Natural killer cell (primary cell): ENCODE data around the gene PDE4D. TPM values are rescaled to one million over a fixed set of nuclear protein-coding genes. Genes with fewer than 3 reads are reported as not detected.
"Not testable (repeated sequence)": the region's sequence is repeated elsewhere in the genome, so short reads cannot be mapped to it uniquely, and the experiment has no call there.

Experiments
- ATAC-seq, 3 donors: fragments of 150-1000 bp in 2 of 3; fragments of 200-7000 bp in 1 of 3; cut with Tn5 transposase; 1 replicate in 1 of 3; 2 replicates in 2 of 3; pipeline ENCODE4 v1.10.0; 2021; ENCODE audit warnings: mild to moderate bottlenecking in 2 of 3, moderate library complexity in 2 of 3
- DNase-seq, 2 donors: peaks; one replicate each; pipeline versions ENCODE4 v3.0.0 to v3.0.0-alpha.2; 2013 to 2021; ENCODE audit warnings: mixed read lengths in 1 of 2
- H3K27ac ChIP-seq: one replicate; pipeline ENCODE4 v1.5.1; 2013; ENCODE audit warnings: mild to moderate bottlenecking, low read length
- H3K27me3 ChIP-seq: one replicate; pipeline ENCODE4 v1.6.1; 2013; ENCODE audit warnings: low read length; ENCODE audit not compliant: control insufficient read depth, insufficient read depth
- H3K36me3 ChIP-seq: one replicate; pipeline ENCODE4 v1.6.1; 2013; ENCODE audit warnings: low read length; ENCODE audit not compliant: control insufficient read depth, insufficient read depth
- H3K4me1 ChIP-seq: one replicate; pipeline ENCODE4 v1.6.1; 2013; ENCODE audit warnings: low read length; ENCODE audit not compliant: control insufficient read depth, insufficient read depth
- H3K4me3 ChIP-seq: one replicate; pipeline ENCODE4 v1.5.1; 2013; ENCODE audit warnings: low read length
- H3K9me3 ChIP-seq: one replicate; pipeline ENCODE4 v1.6.1; 2013; ENCODE audit warnings: low read length; ENCODE audit not compliant: control insufficient read depth, insufficient read depth
- H3K27ac Mint-ChIP-seq, 2 donors: one replicate each; pipeline ENCODE4 v1.8.0; 2022; ENCODE audit warnings: mild to moderate bottlenecking in 2 of 2, mixed read lengths in 2 of 2, moderate library complexity in 1 of 2
- H3K27me3 Mint-ChIP-seq, 2 donors: one replicate each; pipeline ENCODE4 v1.8.0; 2022; ENCODE audit warnings: low read depth in 2 of 2, mixed read lengths in 2 of 2
- H3K36me3 Mint-ChIP-seq: one replicate; pipeline ENCODE4 v1.8.0; 2022; ENCODE audit warnings: mixed read lengths
- H3K4me1 Mint-ChIP-seq, 2 donors: one replicate each; pipeline ENCODE4 v1.8.0; 2022; ENCODE audit warnings: mixed read lengths in 2 of 2
- H3K4me3 Mint-ChIP-seq: one replicate; pipeline ENCODE4 v1.8.0; 2022; ENCODE audit warnings: mild to moderate bottlenecking, moderate library complexity, mixed read lengths
- H3K9me3 Mint-ChIP-seq, 2 donors: one replicate each; pipeline ENCODE4 v1.8.0; 2022; ENCODE audit warnings: mixed read lengths in 2 of 2
- WGBS: methylation state at CpG from one replicate; pipeline ENCODE4 v1.1.7; 2013; ENCODE audit warnings: missing lambda C conversion rate; ENCODE audit not compliant: insufficient coverage; 5-methylcytosine and 5-hydroxymethylcytosine counted together
- intact Hi-C: fragments of 100-400 bp; cut with micrococcal nuclease; formaldehyde crosslinking; loops from one replicate; pipeline ENCODE4 v1.14.2; 2022
- total RNA-seq, 4 donors: library from RNA; stranded (reverse); fragments of 120-200 nt in 1 of 4; gene quantifications; one replicate each; pipeline versions ENCODE4 v1.2.3 to v1.2.4, GENCODE V29; 2013 to 2022
- TF ChIP-seq, protein P1 (sequence below): fragments of 200-600 bp; IDR thresholded peaks from one replicate; pipeline ENCODE4 v1.8.0; 2022; ENCODE audit warnings: antibody characterized with exemption

Gene PDE4D
- total RNA-seq, 3 donors from 2014 or later (not counting 1 experiment from before 2014, with no cell fraction given): 109 to 170 (median 116) TPM

DNA sequence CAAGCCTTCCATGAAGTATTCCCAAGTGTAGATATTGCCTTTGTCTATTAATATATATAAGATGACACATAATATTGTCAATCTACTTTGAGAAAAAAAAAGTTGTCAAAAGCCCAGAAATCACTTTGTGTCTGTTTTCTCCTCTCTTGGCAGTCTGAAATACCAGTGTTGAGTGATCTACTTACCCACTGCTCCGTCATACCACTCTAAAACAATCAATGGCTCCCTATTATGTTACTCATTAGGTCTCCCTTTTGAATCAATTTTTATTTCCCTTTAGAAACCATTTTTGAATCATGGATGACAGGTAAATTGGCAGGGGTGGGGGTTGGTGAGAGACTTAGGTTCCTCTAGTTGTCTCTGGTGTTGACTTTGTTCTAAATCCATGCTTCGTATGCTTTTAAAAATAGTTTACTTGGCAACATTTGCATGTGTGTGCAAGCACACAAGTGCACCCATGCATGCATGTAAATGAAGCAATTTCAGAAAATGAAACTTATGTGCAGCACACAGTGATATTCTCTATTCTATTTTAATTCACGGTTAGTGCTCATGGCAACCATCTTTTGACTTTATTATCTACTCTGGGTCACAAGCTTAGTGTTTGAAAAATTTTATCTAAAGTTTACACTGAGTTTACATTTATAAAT lies 931.8 kb downstream of the PDE4D start:
- H3K36me3 ChIP-seq: no peaks in the 10 kb centered on the region
- H3K27ac ChIP-seq: no peak overlapping the region
- DNase-seq (no peak), ATAC-seq (no peak)
- Mint-ChIP-seq H3K27me3 (no peaks in the 10 kb centered on the region), H3K9me3 (no peaks in the 10 kb centered on the region), H3K27ac (no peak overlapping the region), H3K4me1 (peaks cover 10 to 12% of the 10 kb centered on the region in 2 donors), H3K36me3 (no peaks in the 10 kb centered on the region), H3K4me3 (no peak overlapping the region)
- no peaks in the 10 kb centered on the region for H3K4me1 ChIP-seq
- TF ChIP-seq, protein P1, sequence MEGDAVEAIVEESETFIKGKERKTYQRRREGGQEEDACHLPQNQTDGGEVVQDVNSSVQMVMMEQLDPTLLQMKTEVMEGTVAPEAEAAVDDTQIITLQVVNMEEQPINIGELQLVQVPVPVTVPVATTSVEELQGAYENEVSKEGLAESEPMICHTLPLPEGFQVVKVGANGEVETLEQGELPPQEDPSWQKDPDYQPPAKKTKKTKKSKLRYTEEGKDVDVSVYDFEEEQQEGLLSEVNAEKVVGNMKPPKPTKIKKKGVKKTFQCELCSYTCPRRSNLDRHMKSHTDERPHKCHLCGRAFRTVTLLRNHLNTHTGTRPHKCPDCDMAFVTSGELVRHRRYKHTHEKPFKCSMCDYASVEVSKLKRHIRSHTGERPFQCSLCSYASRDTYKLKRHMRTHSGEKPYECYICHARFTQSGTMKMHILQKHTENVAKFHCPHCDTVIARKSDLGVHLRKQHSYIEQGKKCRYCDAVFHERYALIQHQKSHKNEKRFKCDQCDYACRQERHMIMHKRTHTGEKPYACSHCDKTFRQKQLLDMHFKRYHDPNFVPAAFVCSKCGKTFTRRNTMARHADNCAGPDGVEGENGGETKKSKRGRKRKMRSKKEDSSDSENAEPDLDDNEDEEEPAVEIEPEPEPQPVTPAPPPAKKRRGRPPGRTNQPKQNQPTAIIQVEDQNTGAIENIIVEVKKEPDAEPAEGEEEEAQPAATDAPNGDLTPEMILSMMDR: no peak
- H3K9me3 ChIP-seq: no peaks in the 10 kb centered on the region
- no peak overlapping the region for H3K4me3 ChIP-seq
- H3K27me3 ChIP-seq: no peaks in the 10 kb centered on the region
- intact Hi-C loops: no loop called here
- 69% methylated on average over 2 of the region's 3 CpGs for WGBS

DNA sequence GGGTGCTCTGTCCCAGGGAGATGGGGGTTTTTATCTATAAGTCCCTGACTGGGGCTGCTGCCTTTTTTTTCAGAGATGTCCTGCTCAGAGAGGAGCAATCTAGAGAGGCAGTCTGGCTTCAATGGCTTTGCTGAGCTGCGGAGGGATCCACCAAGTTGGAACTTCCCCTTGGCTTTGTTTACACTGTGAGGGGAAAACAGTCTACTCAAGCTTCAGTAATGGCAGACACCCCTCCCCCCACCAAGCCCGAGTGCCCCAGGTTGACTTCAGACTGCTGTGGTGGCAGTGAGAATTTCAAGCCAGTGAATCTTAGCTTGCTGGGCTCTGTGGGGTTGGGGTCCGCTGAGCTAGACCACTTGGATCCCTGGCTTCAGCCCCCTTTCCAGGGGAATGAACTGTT lies 934.8 kb downstream of the PDE4D start:
- Mint-ChIP-seq H3K27ac (no peak overlapping the region), H3K27me3 (peaks cover 8 to 10% of the 10 kb centered on the region in 2 donors), H3K4me3 (no peak overlapping the region), H3K36me3 (no peaks in the 10 kb centered on the region), H3K9me3 (no peaks in the 10 kb centered on the region), H3K4me1 (no peaks in the 10 kb centered on the region)
- H3K4me1 ChIP-seq: no peaks in the 10 kb centered on the region
- H3K4me3 ChIP-seq: no peak overlapping the region
- H3K27me3 ChIP-seq: no peaks in the 10 kb centered on the region
- intact Hi-C loops: no loop called here
- H3K27ac ChIP-seq: no peak overlapping the region
- H3K9me3 ChIP-seq: no peaks in the 10 kb centered on the region
- DNase-seq (no peak), ATAC-seq (no peak)
- TF ChIP-seq, protein P1: no peak
- no peaks in the 10 kb centered on the region for H3K36me3 ChIP-seq
- WGBS: 81% methylated on average over 3 of the region's 3 CpGs

DNA sequence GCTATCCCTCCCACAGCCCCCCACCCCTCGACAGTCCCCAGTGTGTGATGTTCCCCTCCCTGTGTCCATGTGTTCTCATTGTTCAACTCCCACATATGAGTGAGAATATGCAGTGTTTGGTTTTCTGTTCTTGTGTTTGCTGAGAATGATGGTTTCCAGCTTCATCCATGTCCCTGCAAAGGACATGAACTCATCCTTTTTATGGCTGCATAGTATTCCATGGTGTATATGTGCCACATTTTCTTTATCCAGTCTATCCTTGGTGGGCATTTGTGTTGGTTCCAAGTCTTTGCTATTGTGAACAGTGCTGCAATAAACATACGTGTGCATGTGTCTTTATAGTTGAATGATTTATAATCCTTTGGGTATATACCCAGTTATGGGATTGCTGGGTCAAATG lies 940.3 kb downstream of the PDE4D start:
- 80% methylated on average over 2 of the region's 2 CpGs for WGBS
- not testable (repeated sequence) for H3K27ac Mint-ChIP-seq, H3K4me3 ChIP-seq

DNA sequence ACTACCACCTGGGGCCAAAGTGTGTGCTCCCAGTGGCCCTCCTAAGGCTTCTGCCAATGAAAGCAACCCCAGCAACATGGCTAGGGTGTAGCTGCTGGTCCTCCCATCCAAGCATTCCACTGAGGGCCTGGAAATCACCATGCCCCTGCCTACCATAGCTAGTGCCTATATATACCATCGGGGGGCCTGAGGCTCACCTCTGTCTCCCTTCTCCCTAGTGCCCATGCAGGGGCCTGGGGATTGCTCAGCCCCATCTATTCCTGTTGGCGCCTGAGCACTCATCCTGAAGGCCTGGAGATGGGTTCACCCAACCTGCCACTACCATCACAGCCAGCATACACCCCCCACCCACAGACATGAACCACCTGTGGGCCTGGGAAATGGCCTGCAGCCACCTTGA lies 943.3 kb downstream of the PDE4D start:
- WGBS: 85% methylated on average over 2 of the region's 2 CpGs
- no peak for DNase-seq

More for the DNA sequence above, 940.3 kb downstream of the PDE4D start:
- H3K4me1 ChIP-seq, DNase-seq, H3K9me3 Mint-ChIP-seq, H3K36me3 ChIP-seq, H3K4me1 Mint-ChIP-seq, H3K36me3 Mint-ChIP-seq, ATAC-seq, intact Hi-C loops, H3K4me3 Mint-ChIP-seq, H3K9me3 ChIP-seq, H3K27me3 ChIP-seq, H3K27ac ChIP-seq: not testable (repeated sequence)
- peaks cover 12 to 33% of the 10 kb centered on the region in 2 donors for H3K27me3 Mint-ChIP-seq

More for the DNA sequence above, 943.3 kb downstream of the PDE4D start:
- no peaks in the 10 kb centered on the region for H3K36me3 Mint-ChIP-seq
- peaks cover 10 to 31% of the 10 kb centered on the region in 2 donors for H3K27me3 Mint-ChIP-seq
- ATAC-seq: no peak
- H3K4me3 Mint-ChIP-seq: no peak overlapping the region
- intact Hi-C loops: no loop called here
- TF ChIP-seq, protein P1: no peak
- Histone ChIP-seq H3K4me1 (no peaks in the 10 kb centered on the region), H3K27ac (no peak overlapping the region), H3K36me3 (no peaks in the 10 kb centered on the region), H3K27me3 (no peaks in the 10 kb centered on the region), H3K9me3 (no peaks in the 10 kb centered on the region), H3K4me3 (no peak overlapping the region)
- H3K9me3 Mint-ChIP-seq: peaks cover 3% of the 10 kb centered on the region in 2 donors
- no peak overlapping the region for H3K27ac Mint-ChIP-seq
- H3K4me1 Mint-ChIP-seq: no peaks in the 10 kb centered on the region
